K562 (cell line): ENCODE results near the gene MPL. TPM values are rescaled to one million over a fixed set of nuclear protein-coding genes. Genes with fewer than 3 reads are reported as not detected.

ENCODE experiments used
- CTBP1 ChIP-seq: fragments of 450-650 bp; IDR thresholded peaks from 2 replicates; pipeline ENCODE4 v1.6.1; 2016; ENCODE audit warnings: borderline replicate concordance
- CXXC5 ChIP-seq: fragments of 250-450 bp; sonication (Bioruptor Pico); IDR thresholded peaks from 2 replicates; pipeline ENCODE4 v1.8.0; 2022; ENCODE audit warnings: inconsistent platforms, mild to moderate bottlenecking, moderate library complexity
- FIP1L1 ChIP-seq: fragments of 200-400 bp; formaldehyde crosslinking; IDR thresholded peaks from 2 replicates; pipeline ENCODE4 v1.6.1; 2018; ENCODE audit warnings: mild to moderate bottlenecking, low read depth, low read length; ENCODE audit not compliant: poor library complexity, severe bottlenecking
- GABPB2 ChIP-seq: fragments of 250-450 bp; sonication (Bioruptor Pico); conservative IDR thresholded peaks from 2 replicates; pipeline ENCODE4 v1.5.1; 2021; ENCODE audit warnings: mild to moderate bottlenecking
- KDM5B ChIP-seq: fragments of 200-600 bp; sonication (generic); IDR thresholded peaks from 2 replicates; pipeline ENCODE4 v1.6.1; 2012; ENCODE audit warnings: low read depth, mild to moderate bottlenecking, moderate library complexity, low read length, control low read depth, inconsistent platforms; ENCODE audit not compliant: insufficient replicate concordance
- LCOR ChIP-seq: sonication (generic); formaldehyde crosslinking; IDR thresholded peaks from 2 replicates; pipeline ENCODE4 v1.8.0; 2022; ENCODE audit warnings: mild to moderate bottlenecking, missing genetic modification reagents
- POLR2G ChIP-seq: fragments of 200-400 bp; formaldehyde crosslinking; IDR thresholded peaks from 2 replicates; pipeline ENCODE4 v1.6.1; 2017; ENCODE audit warnings: low read depth, mild to moderate bottlenecking, antibody characterized with exemption, low read length, moderate library complexity
- PURB ChIP-seq: sonication (generic); formaldehyde crosslinking; IDR thresholded peaks from 2 replicates; pipeline ENCODE4 v1.9.0; 2021; ENCODE audit warnings: low read depth, mild to moderate bottlenecking, missing genetic modification reagents
- PYGO2 ChIP-seq: fragments of 450-650 bp; IDR thresholded peaks from 2 replicates; pipeline ENCODE4 v1.6.1; 2016; ENCODE audit warnings: mild to moderate bottlenecking, missing genetic modification characterization, moderate library complexity, missing compliant biosample characterization
- RAD21 ChIP-seq, 2 experiments: fragments of 250-450 bp in 1 of 2; fragments of 450-650 bp in 1 of 2; sonication (Bioruptor Pico) in 1 of 2; formaldehyde crosslinking in 1 of 2; IDR thresholded peaks in 1 of 2; conservative IDR thresholded peaks in 1 of 2; 2 replicates each; pipeline versions ENCODE4 v1.4.0 to v1.8.0; 2020 to 2022; ENCODE audit warnings: mild to moderate bottlenecking in 2 of 2, moderate library complexity in 1 of 2
- RBM22 ChIP-seq: fragments of 200-400 bp; formaldehyde crosslinking; IDR thresholded peaks from 2 replicates; pipeline ENCODE4 v1.6.1; 2018; ENCODE audit warnings: low read length, low read depth; ENCODE audit not compliant: poor library complexity, severe bottlenecking
- SRSF1 ChIP-seq: fragments of 200-400 bp; formaldehyde crosslinking; IDR thresholded peaks from 2 replicates; pipeline ENCODE4 v1.6.1; 2017; ENCODE audit warnings: mild to moderate bottlenecking, low read depth, low read length, moderate library complexity
- ZFP1 ChIP-seq: fragments of 450-650 bp; formaldehyde crosslinking; IDR thresholded peaks from 2 replicates; pipeline ENCODE4 v1.4.0; 2020; ENCODE audit warnings: mild to moderate bottlenecking, mixed read lengths
- ZFX ChIP-seq: sonication (generic); formaldehyde crosslinking; IDR thresholded peaks from 2 replicates; pipeline ENCODE4 v1.8.0; 2022; ENCODE audit warnings: mild to moderate bottlenecking, missing genetic modification reagents, moderate library complexity
- ZNF12 ChIP-seq: sonication (generic); formaldehyde crosslinking; IDR thresholded peaks from 2 replicates; pipeline ENCODE4 v1.4.0; 2020; ENCODE audit warnings: mild to moderate bottlenecking, missing genetic modification reagents
- polyA plus RNA-seq, 8 experiments: library from polyadenylated mRNA; depleted of rRNA in 4 of 8; stranded (reverse) in 5 of 8; unstranded in 3 of 8; fragments of >200 nt; fragmentation: Nextera tagmentation in 2 of 8; fragmentation: Illumina TruSeq in 1 of 8; extraction: Ambion mirVana in 2 of 8; extraction: Trizol in 1 of 8; gene quantifications; 2 replicates each; pipeline versions ENCODE4 v1.2.1 to v1.2.3, GENCODE V29; 2011 to 2014; ENCODE audit warnings: inconsistent platforms in 1 of 8, missing spikeins in 1 of 8
- total RNA-seq, 7 experiments: library from RNA; depleted of rRNA in 6 of 7; stranded (reverse); fragments of >200 nt in 6 of 7; fragmentation: Illumina TruSeq in 2 of 7; extraction: Trizol in 2 of 7; gene quantifications; 2 replicates each; pipeline versions ENCODE4 v1.2.1 to v1.2.3, GENCODE V29; 2011 to 2021; ENCODE audit warnings: low replicate concordance in 1 of 7
- TF ChIP-seq, protein P1 (sequence below): sonication (generic); formaldehyde crosslinking; IDR thresholded peaks from 2 replicates; pipeline ENCODE4 v1.8.0; 2022; ENCODE audit warnings: mild to moderate bottlenecking, missing genetic modification reagents
- TF ChIP-seq, protein P2 (sequence below): fragments of 450-650 bp; conservative IDR thresholded peaks from 2 replicates; pipeline ENCODE4 v1.6.1; 2016; ENCODE audit warnings: missing genetic modification characterization, low read depth, mild to moderate bottlenecking, missing compliant biosample characterization, moderate library complexity
- TF ChIP-seq, protein P3 (sequence below), 2 experiments: IDR thresholded peaks; 2 replicates each; pipeline ENCODE4 v1.6.1; 2011; ENCODE audit warnings: borderline replicate concordance in 1 of 2, control low read depth in 1 of 2, low read depth in 1 of 2, low read length in 1 of 2, mild to moderate bottlenecking in 1 of 2, mixed read lengths in 1 of 2, moderate library complexity in 1 of 2; ENCODE audit not compliant: insufficient read depth in 1 of 2, insufficient read length in 1 of 2, poor library complexity in 1 of 2, severe bottlenecking in 1 of 2; ENCODE audit errors: extremely low read depth in 1 of 2
- TF ChIP-seq, protein P4 (sequence below), 2 experiments: IDR thresholded peaks; 2 replicates each; pipeline ENCODE4 v1.6.1; 2012; ENCODE audit warnings: improper control_type of control experiment in 2 of 2, low read depth in 2 of 2, low read length in 2 of 2, borderline replicate concordance in 1 of 2

MPL gene
- total and polyA plus RNA-seq, 9 of the 15 experiments (the other 6 are each of a cell fraction or from before 2014, with no cell fraction given) = not detected

DNA sequence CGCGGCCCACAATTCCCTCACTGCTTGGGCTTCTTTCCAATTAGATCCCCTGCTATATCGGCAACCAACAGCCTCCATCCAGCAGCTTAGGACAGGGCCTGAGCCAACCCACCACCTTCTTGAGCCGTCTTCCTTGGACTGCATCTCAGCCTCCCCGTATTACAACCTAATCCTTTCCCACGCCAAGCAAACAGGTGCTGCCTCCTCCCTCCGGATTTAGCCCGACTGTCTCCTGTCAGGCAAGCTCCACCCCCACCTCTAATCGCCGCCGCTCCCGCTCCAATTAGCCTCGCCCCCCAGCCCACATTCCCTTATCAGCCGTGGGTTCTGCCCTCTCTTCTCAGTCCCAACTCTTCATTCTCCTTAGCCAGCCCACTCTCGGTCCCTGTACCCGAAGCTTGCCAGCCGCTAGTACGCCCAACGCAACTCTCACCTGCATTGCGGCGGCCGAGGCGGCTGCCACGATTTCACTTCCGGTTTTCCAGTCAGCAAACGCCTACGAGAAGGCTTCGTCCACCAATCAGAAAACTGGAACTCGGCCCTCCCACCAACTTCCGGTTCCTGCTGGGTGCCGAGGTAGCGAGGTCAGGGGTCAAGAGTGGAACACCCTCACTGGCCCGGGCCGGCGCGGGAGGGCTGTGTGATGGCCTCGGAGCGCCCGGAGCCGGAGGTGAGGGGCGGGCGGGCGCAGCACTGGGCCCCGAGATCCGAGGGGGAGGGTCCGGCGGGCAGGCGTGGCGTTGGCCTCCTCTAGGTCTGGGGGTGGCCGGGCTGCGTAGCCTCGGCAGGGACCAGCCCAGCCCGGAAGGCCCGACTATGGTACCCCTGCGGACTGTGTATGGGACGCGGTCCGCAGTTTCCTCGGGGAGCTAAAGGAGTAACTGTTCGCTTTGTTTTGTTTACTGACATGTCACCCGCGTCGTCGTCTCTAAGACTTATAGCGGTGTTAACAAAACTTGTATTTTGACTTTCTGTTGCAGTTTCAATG lies 52.0 kb downstream of the MPL start, which contains the start of the genes MED8 and SZT2 (continued):
- peak; percentile 84 for TF ChIP-seq FIP1L1
- TF ChIP-seq CTBP1 = peak; percentile 67; the same call in 1 of the 2 replicates
- TF ChIP-seq KDM5B = peak; percentile 98
- TF ChIP-seq, protein P1, sequence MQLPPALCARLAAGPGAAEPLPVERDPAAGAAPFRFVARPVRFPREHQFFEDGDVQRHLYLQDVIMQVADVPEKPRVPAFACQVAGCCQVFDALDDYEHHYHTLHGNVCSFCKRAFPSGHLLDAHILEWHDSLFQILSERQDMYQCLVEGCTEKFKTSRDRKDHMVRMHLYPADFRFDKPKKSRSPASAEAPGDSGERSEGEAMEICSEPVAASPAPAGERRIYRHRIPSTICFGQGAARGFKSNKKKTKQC (CRISPR knock-in tag) = peak; percentile 56; the same call in 1 of the 2 replicates
- TF ChIP-seq, protein P2, sequence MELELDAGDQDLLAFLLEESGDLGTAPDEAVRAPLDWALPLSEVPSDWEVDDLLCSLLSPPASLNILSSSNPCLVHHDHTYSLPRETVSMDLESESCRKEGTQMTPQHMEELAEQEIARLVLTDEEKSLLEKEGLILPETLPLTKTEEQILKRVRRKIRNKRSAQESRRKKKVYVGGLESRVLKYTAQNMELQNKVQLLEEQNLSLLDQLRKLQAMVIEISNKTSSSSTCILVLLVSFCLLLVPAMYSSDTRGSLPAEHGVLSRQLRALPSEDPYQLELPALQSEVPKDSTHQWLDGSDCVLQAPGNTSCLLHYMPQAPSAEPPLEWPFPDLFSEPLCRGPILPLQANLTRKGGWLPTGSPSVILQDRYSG = no peak
- peak; percentile 12; the same call in 1 of the 2 replicates for TF ChIP-seq ZNF12
- no peak for TF ChIP-seq PYGO2 (tag)
- TF ChIP-seq ZFP1 (CRISPR knock-in tag) = no peak
- peak; percentile 62 for TF ChIP-seq RBM22
- no peak; a peak in 1 of 4 replicates for TF ChIP-seq RAD21 (CRISPR knock-in tag; conservative IDR thresholded peaks at IDR 0.05 in 1 of 2, IDR thresholded peaks at IDR 0.05 in 1 of 2)
- TF ChIP-seq LCOR (CRISPR knock-in tag) = 0 out of 2 replicates have a peak, but pooled peaks have one; percentile 17
- TF ChIP-seq, protein P3, sequence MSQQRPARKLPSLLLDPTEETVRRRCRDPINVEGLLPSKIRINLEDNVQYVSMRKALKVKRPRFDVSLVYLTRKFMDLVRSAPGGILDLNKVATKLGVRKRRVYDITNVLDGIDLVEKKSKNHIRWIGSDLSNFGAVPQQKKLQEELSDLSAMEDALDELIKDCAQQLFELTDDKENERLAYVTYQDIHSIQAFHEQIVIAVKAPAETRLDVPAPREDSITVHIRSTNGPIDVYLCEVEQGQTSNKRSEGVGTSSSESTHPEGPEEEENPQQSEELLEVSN (IDR thresholded peaks at IDR 0.05; ENCODE audit: borderline replicate concordance in 1 of 2, extremely low read depth in 1 of 2, insufficient read depth in 1 of 2, insufficient read length in 1 of 2, low read depth in 1 of 2, low read length in 1 of 2, poor library complexity in 1 of 2, severe bottlenecking in 1 of 2) = no peak
- peak; percentile 99 for TF ChIP-seq POLR2G
- peak; percentile 97 for TF ChIP-seq ZFX (CRISPR knock-in tag)
- no peak for TF ChIP-seq SRSF1
- peak; percentile 89 for TF ChIP-seq CXXC5
- TF ChIP-seq, protein P4, sequence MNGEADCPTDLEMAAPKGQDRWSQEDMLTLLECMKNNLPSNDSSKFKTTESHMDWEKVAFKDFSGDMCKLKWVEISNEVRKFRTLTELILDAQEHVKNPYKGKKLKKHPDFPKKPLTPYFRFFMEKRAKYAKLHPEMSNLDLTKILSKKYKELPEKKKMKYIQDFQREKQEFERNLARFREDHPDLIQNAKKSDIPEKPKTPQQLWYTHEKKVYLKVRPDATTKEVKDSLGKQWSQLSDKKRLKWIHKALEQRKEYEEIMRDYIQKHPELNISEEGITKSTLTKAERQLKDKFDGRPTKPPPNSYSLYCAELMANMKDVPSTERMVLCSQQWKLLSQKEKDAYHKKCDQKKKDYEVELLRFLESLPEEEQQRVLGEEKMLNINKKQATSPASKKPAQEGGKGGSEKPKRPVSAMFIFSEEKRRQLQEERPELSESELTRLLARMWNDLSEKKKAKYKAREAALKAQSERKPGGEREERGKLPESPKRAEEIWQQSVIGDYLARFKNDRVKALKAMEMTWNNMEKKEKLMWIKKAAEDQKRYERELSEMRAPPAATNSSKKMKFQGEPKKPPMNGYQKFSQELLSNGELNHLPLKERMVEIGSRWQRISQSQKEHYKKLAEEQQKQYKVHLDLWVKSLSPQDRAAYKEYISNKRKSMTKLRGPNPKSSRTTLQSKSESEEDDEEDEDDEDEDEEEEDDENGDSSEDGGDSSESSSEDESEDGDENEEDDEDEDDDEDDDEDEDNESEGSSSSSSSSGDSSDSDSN (IDR thresholded peaks at IDR 0.05; ENCODE audit: borderline replicate concordance in 1 of 2, low read depth in 2 of 2, low read length in 2 of 2) = peak in 1 of 2 experiments; percentile 70; a peak in 1 of 4 replicates
- no peak for TF ChIP-seq GABPB2 (CRISPR knock-in tag)
- TF ChIP-seq PURB (CRISPR knock-in tag) = no peak
